ENCODE data around the gene PCSK5. TPM values are rescaled to one million over a fixed set of nuclear protein-coding genes. Genes with fewer than 3 reads are reported as not detected.

PCSK5 gene
- total and polyA plus RNA-seq, 2 donors (not counting 1 experiment from before 2014, with no cell fraction given) = 0.09 TPM; not detected in 1

DNA sequence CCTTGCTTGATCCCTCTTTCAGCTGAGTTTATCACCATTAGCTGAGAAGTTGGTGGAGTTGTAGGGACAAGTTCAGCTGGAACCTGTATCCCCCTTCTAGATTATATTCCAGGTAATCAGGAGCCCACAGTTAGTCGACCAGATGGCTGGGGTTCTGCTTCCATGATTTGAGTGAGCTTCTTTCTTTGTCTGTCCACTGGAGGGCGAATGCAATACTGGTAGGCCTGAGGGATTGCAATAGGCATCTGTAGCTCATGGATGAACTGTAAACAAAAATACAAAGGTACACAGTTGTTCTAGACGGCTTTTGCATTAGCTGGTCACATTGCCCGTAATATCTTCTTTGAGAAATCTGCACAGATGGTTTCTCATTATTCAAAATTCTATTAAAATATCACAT lies 88.9 kb downstream of the PCSK5 start:
- POLR2A ChIA-PET = no interaction called here
- CTCF ChIA-PET = no interaction called here
- Mint-ChIP-seq H3K9me3 (ENCODE audit: insufficient read depth) (no peaks in the 10 kb centered on the region), H3K27me3 (peaks cover 3% of the 10 kb centered on the region), H3K4me1 (no peaks in the 10 kb centered on the region), H3K27ac (no peak overlapping the region), H3K4me3 (no peak overlapping the region)
- TF ChIP-seq, protein P1, sequence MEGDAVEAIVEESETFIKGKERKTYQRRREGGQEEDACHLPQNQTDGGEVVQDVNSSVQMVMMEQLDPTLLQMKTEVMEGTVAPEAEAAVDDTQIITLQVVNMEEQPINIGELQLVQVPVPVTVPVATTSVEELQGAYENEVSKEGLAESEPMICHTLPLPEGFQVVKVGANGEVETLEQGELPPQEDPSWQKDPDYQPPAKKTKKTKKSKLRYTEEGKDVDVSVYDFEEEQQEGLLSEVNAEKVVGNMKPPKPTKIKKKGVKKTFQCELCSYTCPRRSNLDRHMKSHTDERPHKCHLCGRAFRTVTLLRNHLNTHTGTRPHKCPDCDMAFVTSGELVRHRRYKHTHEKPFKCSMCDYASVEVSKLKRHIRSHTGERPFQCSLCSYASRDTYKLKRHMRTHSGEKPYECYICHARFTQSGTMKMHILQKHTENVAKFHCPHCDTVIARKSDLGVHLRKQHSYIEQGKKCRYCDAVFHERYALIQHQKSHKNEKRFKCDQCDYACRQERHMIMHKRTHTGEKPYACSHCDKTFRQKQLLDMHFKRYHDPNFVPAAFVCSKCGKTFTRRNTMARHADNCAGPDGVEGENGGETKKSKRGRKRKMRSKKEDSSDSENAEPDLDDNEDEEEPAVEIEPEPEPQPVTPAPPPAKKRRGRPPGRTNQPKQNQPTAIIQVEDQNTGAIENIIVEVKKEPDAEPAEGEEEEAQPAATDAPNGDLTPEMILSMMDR (IDR thresholded peaks at IDR 0.05) = no peak
- TF ChIP-seq EZH2 (IDR thresholded peaks at IDR 0.05; ENCODE audit: borderline replicate concordance, insufficient read depth, low read depth, low read length, poor library complexity, severe bottlenecking) = no peak
- ATAC-seq (ENCODE audit: low read depth) (no peak), DNase-seq (no peak)
- H3K9me3 ChIP-seq (ENCODE audit: control extremely low read depth in 1 of 3, control insufficient read depth in 2 of 3, insufficient read depth in 1 of 3, low read length in 2 of 3) = no peaks in the 10 kb centered on the region
- H3K9ac ChIP-seq (ENCODE audit: low read length) = no peak overlapping the region
- H3K27me3 ChIP-seq (replicated peaks in 1 of 4; ENCODE audit: control extremely low read depth in 1 of 4, control insufficient read depth in 3 of 4, insufficient read depth in 4 of 4, low read length in 3 of 4) = no peaks in the 10 kb centered on the region
- intact Hi-C loops (cut with micrococcal nuclease) = no loop called here
- no peaks in the 10 kb centered on the region for H4K20me1 ChIP-seq (ENCODE audit: control insufficient read depth, insufficient read depth, low read length, poor library complexity, severe bottlenecking)
- 100% methylated on average over 3 of the region's 4 CpGs for WGBS (ENCODE audit: insufficient coverage)
- no peak overlapping the region for H3K27ac ChIP-seq (ENCODE audit: low read length in 2 of 2)
- no peak overlapping the region for H3K4me3 ChIP-seq (ENCODE audit: control extremely low read depth in 1 of 5, extremely low read depth in 1 of 5, insufficient read depth in 1 of 5, low read depth in 2 of 5, low read length in 4 of 5)
- H2AFZ ChIP-seq (ENCODE audit: insufficient read depth, low read depth, low read length, poor library complexity, severe bottlenecking) = no peak overlapping the region
- no peaks in the 10 kb centered on the region for H3K36me3 ChIP-seq (replicated peaks in 1 of 2; ENCODE audit: control extremely low read depth in 1 of 2, control insufficient read depth in 1 of 2, extremely low read depth in 1 of 2, insufficient read depth in 2 of 2, low read length in 1 of 2)
- no peaks in the 10 kb centered on the region for H3K79me2 ChIP-seq (ENCODE audit: control insufficient read depth, insufficient read depth, low read length)
- H3K4me1 ChIP-seq (ENCODE audit: control insufficient read depth in 2 of 2, insufficient read depth in 2 of 2, low read length in 2 of 2) = no peaks in the 10 kb centered on the region
- H3K4me2 ChIP-seq (replicated peaks; ENCODE audit: low read depth, low read length, poor library complexity, severe bottlenecking) = no peak overlapping the region

GRCh38 chr9:75983319-75984045 lies 93.0 kb downstream of the PCSK5 start:
- DNase-seq (no peak), ATAC-seq (ENCODE audit: low read depth) (no peak)
- Histone ChIP-seq H3K4me3 (ENCODE audit: control extremely low read depth in 1 of 5, extremely low read depth in 1 of 5, insufficient read depth in 1 of 5, low read depth in 2 of 5, low read length in 4 of 5) (no peak overlapping the region), H3K4me2 (replicated peaks; ENCODE audit: low read depth, low read length, poor library complexity, severe bottlenecking) (no peak overlapping the region), H3K79me2 (ENCODE audit: control insufficient read depth, insufficient read depth, low read length) (no peaks in the 10 kb centered on the region), H3K36me3 (replicated peaks in 1 of 2; ENCODE audit: control extremely low read depth in 1 of 2, control insufficient read depth in 1 of 2, extremely low read depth in 1 of 2, insufficient read depth in 2 of 2, low read length in 1 of 2) (no peaks in the 10 kb centered on the region), H3K9ac (ENCODE audit: low read length) (no peak overlapping the region), H4K20me1 (ENCODE audit: control insufficient read depth, insufficient read depth, low read length, poor library complexity, severe bottlenecking) (no peaks in the 10 kb centered on the region), H3K27ac (ENCODE audit: low read length in 2 of 2) (no peak overlapping the region), H2AFZ (ENCODE audit: insufficient read depth, low read depth, low read length, poor library complexity, severe bottlenecking) (no peak overlapping the region), H3K27me3 (replicated peaks in 1 of 4; ENCODE audit: control extremely low read depth in 1 of 4, control insufficient read depth in 3 of 4, insufficient read depth in 4 of 4, low read length in 3 of 4) (no peaks in the 10 kb centered on the region), H3K4me1 (ENCODE audit: control insufficient read depth in 2 of 2, insufficient read depth in 2 of 2, low read length in 2 of 2) (no peaks in the 10 kb centered on the region), H3K9me3 (ENCODE audit: control extremely low read depth in 1 of 3, control insufficient read depth in 2 of 3, insufficient read depth in 1 of 3, low read length in 2 of 3) (no peaks in the 10 kb centered on the region)
- TF ChIP-seq EZH2 (IDR thresholded peaks at IDR 0.05; ENCODE audit: borderline replicate concordance, insufficient read depth, low read depth, low read length, poor library complexity, severe bottlenecking) = no peak
- TF ChIP-seq, protein P1 (IDR thresholded peaks at IDR 0.05) = no peak
- POLR2A ChIA-PET = no interaction called here
- Mint-ChIP-seq H3K27ac (no peak overlapping the region), H3K27me3 (peaks cover 3% of the 10 kb centered on the region), H3K4me1 (no peaks in the 10 kb centered on the region), H3K9me3 (ENCODE audit: insufficient read depth) (no peaks in the 10 kb centered on the region), H3K4me3 (no peak overlapping the region)
- CTCF ChIA-PET = no interaction called here
- intact Hi-C loops (cut with micrococcal nuclease) = no loop called here
- WGBS (ENCODE audit: insufficient coverage) = 83% methylated on average over 2 of the region's 4 CpGs
